Measurements from ENCODE around the gene VPS13C.

VPS13C gene

DNA sequence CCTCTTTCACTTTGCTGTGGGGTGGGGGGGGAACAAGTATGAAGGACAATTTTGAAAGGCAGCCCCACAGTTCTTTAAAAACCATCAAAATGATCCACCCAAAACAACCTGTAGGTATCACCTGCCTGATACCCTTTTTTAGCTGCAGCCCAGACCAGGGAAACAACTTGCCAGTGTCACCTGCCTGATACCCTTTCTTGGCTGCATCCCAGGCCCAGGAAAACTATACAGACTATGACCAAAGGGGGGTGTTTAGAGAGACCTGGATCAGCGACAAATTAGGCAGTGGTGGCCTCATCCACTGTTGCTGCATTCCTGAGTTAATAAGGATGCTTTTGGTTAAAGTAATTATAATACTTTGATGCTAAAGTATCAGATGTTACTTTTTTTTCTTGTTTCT, 122.0 kb downstream of the VPS13C start:
- DNase-seq (ENCODE audit: low read depth in 2 of 2): no peak

DNA sequence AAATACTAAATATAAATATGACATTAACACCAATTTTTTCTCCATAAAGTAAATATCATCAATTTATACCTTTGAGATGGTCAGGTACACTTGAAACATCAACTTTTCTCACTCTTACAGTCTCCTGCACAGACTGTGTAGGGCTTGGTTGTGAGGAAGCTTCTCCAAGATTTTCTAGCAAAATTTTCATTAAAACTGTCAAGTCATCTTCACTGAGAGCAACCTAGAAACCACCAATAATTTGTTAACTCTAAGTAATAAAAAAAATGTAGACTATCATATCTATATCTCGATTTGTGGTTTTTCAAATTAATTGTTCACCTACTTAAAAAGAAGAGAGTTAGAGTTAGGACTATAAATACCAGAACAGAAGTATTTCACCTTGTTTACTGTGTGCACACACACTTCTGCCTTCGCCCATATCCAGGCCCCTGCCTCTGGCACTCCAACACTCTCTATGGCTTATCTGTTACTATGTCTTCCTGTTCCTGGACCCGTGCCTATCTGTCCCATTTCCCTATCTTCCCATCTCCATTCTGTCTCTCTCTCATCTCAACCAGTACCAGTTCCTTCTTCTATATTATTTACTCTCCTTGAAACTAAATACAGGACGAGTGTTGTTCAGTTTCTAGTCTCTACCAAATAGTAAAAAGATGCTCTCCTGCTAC, 123.6 kb downstream of the VPS13C start:
- no peak for DNase-seq (ENCODE audit: low read depth in 2 of 2)

GRCh38 chr15:61935493-61935892, 124.8 kb downstream of the VPS13C start:
- DNase-seq (ENCODE audit: low read depth in 2 of 2): no peak

- DNase-seq (ENCODE audit: low read depth in 2 of 2): no peak
Measured at GRCh38 chr15:61929452-61929851, 130.8 kb downstream of the VPS13C start.

DNA sequence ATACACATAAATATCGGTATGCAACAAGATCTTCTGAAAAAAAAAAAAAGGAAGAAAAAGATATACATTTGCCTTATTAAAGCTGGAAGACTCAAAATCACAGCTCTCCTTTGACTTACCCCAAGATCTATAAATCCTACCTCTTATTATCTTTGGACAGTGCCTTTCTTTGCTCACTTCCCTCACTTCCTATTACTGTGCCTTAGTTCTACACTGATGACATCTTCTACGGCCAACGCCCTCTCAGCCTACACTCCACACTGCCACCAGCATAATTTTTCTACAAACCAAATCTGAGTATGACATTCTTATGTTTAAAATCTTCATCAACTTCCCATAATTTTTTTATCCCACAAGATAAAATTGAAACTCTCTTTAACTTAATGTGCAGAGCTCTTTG, 137.1 kb downstream of the VPS13C start:
- DNase-seq (ENCODE audit: low read depth in 2 of 2): no peak

GRCh38 chr15:61921093-61921492, 139.2 kb downstream of the VPS13C start:
- no peak for DNase-seq (ENCODE audit: low read depth in 2 of 2)

- no peak for DNase-seq (ENCODE audit: low read depth in 2 of 2)
Measured at GRCh38 chr15:61917457-61917856, 142.8 kb downstream of the VPS13C start.

DNA sequence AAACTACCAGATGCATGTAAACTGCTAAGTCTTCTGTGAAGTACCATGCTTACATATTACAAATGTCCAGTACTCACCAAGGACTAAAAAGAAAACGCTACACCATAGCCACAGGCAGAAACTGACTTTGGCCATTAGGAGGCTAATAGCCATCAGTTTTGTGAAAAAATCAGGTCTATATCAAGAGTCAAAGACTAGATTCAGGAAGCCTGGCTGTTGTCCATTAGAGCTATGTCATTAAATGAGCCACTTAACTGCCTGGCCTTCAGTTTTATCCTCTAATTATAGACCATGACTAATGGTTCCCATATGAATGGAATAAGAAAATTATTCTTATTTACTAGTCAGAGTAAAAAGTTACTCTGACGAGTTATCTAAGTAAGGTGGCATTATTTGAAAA, 144.1 kb downstream of the VPS13C start:
- no peak for DNase-seq (ENCODE audit: low read depth in 2 of 2)

- DNase-seq (ENCODE audit: low read depth in 2 of 2): no peak
Measured at GRCh38 chr15:61915640-61916039, 144.6 kb downstream of the VPS13C start.

- DNase-seq (ENCODE audit: low read depth in 2 of 2): no peak
Measured at GRCh38 chr15:61910839-61911369, 149.3 kb downstream of the VPS13C start.

- no peak for DNase-seq (ENCODE audit: low read depth in 2 of 2)
Measured at GRCh38 chr15:61908241-61908640, 152.0 kb downstream of the VPS13C start.

DNA sequence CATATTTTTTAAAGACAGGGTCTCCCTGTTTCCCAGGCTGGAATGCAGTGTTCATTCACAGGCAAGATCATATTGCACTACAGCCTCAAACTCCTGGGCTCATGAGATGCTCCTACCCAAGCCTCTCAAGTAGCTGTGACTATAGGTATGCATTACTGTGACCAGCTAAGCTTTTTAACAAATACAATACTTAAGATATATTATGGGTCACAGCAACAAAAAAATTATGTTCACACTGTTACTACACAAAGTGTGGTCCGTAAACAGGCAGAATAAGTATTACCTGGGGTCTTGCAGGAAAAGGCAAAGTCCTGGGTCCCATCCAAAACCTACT, 152.5 kb downstream of the VPS13C start:
- DNase-seq (ENCODE audit: low read depth in 2 of 2): no peak

DNA sequence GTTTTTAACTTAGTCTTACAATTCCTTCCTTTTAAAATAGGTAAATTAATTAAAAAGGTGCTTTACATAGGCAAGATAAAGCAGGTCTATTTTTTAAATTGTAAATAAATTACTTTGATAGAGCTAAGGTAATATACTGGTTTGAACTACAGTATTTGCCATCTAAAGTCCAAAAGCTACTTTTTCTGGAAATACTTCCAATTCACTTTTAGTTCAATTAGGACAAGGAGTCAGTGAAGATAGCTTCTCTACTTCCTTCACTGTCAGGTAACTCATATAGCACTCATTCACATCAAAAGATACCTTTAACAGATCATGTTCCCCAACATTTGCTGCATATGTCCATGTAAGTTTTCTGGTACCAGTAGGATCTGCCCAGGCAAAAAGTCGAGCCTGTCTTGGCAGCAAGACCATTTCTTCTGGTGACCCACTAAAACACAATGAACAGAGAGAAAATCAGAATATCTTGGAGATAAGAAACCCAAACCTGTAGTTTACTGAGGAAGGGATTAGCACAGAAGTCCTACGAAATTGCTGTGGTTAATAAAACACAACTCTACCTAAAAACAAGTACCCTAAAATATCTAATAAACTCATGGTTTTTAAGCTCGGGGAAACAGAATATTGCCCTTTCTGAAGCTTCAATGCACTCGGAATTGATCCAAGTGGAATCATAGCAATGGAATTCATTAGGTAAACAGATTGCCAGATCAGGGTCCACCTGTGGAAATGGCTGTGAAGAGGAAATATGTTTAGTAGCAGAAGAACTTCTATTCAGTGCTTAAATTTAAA, 153.1 kb downstream of the VPS13C start:
- no peak for DNase-seq (ENCODE audit: low read depth in 2 of 2)

DNA sequence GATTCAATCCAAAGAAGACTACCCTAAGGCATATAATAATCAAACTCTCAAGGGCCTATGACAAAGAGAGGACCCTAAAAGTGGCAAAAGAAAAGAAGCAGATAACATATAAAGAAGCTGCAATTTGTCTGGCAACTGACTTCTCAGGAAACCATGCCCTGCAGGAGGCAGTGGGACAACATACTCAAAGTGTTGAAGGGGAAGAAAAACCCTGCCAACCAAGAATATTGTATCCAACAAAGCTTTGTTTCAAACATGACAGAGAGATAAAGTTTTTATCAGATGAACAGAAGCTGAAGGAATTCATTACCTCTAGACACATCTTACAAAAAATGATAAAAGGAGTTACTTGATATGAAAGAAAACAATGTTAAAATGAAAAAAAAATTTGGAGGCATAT, 167.1 kb downstream of the VPS13C start:
- no peak for DNase-seq (ENCODE audit: low read depth in 2 of 2)

DNA sequence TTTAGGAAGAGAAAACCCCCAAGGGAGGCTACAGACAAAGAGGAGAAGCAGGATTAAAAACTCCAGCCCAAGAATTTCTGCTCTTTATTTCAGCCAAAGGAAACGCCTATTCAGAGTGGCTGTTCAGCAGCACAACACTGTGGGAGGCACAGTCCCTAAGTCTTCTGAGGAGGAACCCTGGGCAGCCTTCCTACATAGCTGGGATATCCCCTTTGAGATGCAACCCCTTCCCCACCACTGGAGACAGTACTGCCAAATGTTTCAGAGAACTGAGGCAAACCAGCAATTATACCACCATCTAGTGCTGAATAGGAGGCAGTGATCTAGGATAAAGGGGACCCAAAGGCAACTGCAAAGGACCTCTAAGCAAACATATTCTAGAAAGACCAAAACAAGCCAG, 168.1 kb downstream of the VPS13C start:
- DNase-seq (ENCODE audit: low read depth in 2 of 2): no peak

DNA sequence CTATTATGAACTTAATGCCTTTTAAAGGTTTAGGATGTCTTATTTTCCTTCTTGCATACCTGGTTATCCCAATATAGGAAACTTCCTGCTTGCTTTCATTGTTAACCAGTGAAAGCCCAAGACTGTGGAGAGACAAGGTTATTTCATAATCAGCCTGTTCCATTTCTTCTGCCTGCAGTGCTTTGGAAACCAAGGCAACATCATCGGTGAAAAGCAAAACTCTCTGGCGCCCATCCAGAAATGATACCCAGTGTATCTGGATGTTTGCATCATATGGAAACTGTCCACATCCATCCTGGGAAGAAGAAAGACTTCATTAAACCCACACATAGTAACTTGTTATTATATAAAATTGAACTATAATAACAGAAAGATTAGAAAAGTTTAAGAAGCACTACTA, 170.1 kb downstream of the VPS13C start:
- no peak for DNase-seq (ENCODE audit: low read depth in 2 of 2)

- DNase-seq (ENCODE audit: low read depth in 2 of 2): no peak
Measured at GRCh38 chr15:61889706-61890105, 170.5 kb downstream of the VPS13C start.

- DNase-seq (ENCODE audit: low read depth in 2 of 2): no peak
Measured at GRCh38 chr15:61888074-61888780, 172.0 kb downstream of the VPS13C start.

DNA sequence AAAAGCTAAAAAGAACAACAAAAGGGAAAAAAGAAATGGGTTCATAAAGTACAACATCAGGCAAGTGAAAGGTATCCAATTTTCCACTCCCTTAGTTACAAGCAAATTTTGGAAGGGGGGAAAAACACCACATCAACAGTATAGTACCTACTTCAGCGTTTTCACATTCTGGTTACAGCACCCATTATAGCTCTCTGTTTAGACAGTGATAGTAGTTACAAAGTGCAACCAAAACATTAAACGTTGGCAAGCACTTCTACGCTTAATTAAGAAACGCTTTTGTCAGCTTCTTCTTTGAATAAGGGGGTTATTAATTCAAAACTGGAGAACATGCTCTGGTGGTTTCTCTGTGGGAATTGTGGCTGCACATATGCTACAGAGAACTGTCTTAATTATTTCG, 180.2 kb downstream of the VPS13C start:
- DNase-seq (ENCODE audit: low read depth in 2 of 2): no peak

DNA sequence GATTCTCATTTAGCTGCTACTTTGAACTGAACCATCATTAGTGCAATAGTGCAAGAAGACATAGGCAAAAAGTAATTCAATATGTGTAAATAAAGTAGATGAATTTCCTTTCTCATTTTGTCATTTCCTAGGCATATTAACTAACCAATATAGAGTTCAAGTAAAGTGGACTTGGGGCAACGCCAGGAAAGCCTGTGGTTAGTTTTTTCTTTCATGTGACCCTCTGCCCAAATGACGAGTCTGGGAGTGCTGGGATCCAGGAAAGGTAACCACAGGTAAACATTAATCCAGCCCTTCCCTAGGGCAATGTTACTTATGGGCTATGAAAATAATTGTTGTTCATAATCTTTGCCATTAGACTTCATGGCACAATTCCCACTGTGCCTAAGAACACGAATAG, 181.0 kb downstream of the VPS13C start:
- no peak for DNase-seq (ENCODE audit: low read depth in 2 of 2)

GRCh38 chr15:61871926-61872522, 188.2 kb downstream of the VPS13C start:
- DNase-seq (ENCODE audit: low read depth in 2 of 2): no peak

GRCh38 chr15:61869656-61870055, 190.6 kb downstream of the VPS13C start:
- no peak for DNase-seq (ENCODE audit: low read depth in 2 of 2)
